Cardiac ventricle fibroblast (primary cell): ENCODE data around the gene TBC1D19. TPM values are rescaled to one million over a fixed set of nuclear protein-coding genes. Genes with fewer than 3 reads are reported as not detected.

Experiments
- total RNA-seq: library from RNA; depleted of rRNA; stranded (reverse); fragments of >200 nt; gene quantifications from 2 replicates; pipeline ENCODE4 v1.2.3, GENCODE V29; 2015

TBC1D19 gene, protein sequence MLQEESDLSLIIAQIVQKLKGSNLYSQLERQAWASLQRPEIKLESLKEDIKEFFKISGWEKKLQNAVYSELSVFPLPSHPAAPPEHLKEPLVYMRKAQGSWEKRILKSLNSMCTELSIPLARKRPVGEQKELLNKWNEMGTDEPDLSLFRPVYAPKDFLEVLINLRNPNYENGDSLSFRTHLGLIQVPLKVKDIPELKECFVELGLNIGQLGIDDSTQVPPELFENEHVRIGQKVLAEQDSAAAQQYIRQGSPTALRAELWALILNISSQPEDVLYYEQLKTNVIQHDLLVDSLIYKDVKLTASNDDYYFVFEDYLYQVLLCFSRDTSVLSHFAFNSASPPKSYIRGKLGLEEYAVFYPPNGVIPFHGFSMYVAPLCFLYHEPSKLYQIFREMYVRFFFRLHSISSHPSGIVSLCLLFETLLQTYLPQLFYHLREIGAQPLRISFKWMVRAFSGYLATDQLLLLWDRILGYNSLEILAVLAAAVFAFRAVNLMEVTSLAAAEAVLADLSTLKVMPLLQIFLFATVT
- total RNA-seq: 7.6 and 8.0 TPM in 2 replicates

DNA sequence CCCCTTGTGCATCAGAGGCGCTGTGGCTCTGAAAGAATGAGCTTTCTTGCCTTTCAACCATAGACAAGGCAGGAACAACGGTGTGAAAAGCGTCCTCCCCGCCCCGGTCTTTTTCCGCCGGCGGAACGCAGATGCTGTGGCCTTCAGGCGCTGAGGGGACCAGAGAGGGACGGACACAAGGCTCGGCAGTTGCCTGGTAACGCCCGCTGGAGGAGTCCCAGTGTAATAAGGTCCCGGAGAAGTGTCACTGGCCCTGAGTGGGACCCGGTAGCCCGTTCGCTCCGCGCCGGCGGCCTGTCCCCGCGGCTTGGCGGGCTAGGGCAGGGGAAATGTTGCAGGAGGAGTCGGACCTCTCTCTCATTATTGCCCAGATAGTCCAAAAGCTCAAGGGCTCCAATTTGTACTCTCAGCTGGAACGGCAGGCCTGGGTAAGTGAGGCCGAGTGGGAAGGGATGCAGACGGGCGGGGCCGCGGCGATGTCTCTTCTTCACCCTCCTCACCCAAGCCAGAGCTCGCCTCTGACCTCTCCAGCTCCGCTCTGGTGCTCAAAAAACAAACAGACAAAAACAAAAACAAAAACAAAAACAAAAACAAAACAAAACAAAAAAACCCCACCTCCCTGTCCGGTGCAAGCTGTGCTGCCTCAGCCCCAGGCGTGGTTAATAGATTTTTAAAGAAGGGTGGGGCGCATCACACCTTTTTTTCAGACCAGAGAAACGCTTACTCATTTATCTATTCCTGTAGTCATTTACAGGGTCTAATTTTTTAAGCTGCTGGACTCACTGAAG, at the start of gene TBC1D19:
Gene TBC1D19, plus strand, starts transcription at position 220 of the 788 bp plus-strand sequence. Its CDS starts 110 bp downstream, at position 330.

Other genes starting within 250 kb of the TBC1D19 start
- gene CCKAR, start 93.6 kb upstream of the TBC1D19 start, total RNA-seq: not detected in 2 replicates